CD4-positive, alpha-beta T cell treated with Interleukin-17A for 1 hour (primary cell): ENCODE data around the gene SNX25.
"Not testable (repeated sequence)": the region's sequence is repeated elsewhere in the genome, so short reads cannot be mapped to it uniquely, and the experiment has no call there.

ENCODE experiments used
- DNase-seq: peaks from one replicate; pipeline ENCODE4 v3.0.0-alpha.2; 2020

SNX25 gene

GRCh38 chr4:185209031-185209851 lies at the start of gene SNX25:
SNX25 (plus strand) TSS chr4:185209598; CDS start chr4:185209827, 229 bp downstream.
- DNase-seq: peak; percentile 88

- peak; percentile 64 for DNase-seq
These were observed 43.8 kb upstream of the SNX25 start for GRCh38 chr4:185165605-185166063.

- DNase-seq: no peak
These were observed 42.2 kb upstream of the SNX25 start for GRCh38 chr4:185167234-185167633.

- no peak for DNase-seq
These were observed 37.9 kb upstream of the SNX25 start for GRCh38 chr4:185171373-185172071.

- DNase-seq: no peak
These were observed 29.9 kb upstream of the SNX25 start for GRCh38 chr4:185179488-185179887.

GRCh38 chr4:185182239-185182638 lies 27.2 kb upstream of the SNX25 start:
- no peak for DNase-seq

GRCh38 chr4:185183622-185184281 lies 25.6 kb upstream of the SNX25 start:
- DNase-seq: peak; percentile 85

- DNase-seq: no peak
These were observed 22.6 kb upstream of the SNX25 start for GRCh38 chr4:185186769-185187168.

GRCh38 chr4:185189606-185190305 lies 19.6 kb upstream of the SNX25 start:
- no peak for DNase-seq

- DNase-seq: no peak
These were observed 19.0 kb upstream of the SNX25 start for GRCh38 chr4:185190306-185190856.

GRCh38 chr4:185192059-185192458 lies 17.3 kb upstream of the SNX25 start:
- DNase-seq: no peak

GRCh38 chr4:185194924-185195888 lies 14.2 kb upstream of the SNX25 start:
- no peak for DNase-seq

GRCh38 chr4:185196437-185196836 lies 13.0 kb upstream of the SNX25 start:
- no peak for DNase-seq

- not testable (repeated sequence) for DNase-seq
These were observed 11.2 kb upstream of the SNX25 start for GRCh38 chr4:185198189-185198588.

GRCh38 chr4:185201977-185202962 lies 7.1 kb upstream of the SNX25 start:
- peak; percentile 80 for DNase-seq

- DNase-seq: no peak
These were observed 6.4 kb upstream of the SNX25 start for GRCh38 chr4:185202984-185203485.

- peak; percentile 88 for DNase-seq
These were observed 5.7 kb upstream of the SNX25 start, which contains the start of gene CFAP97 for GRCh38 chr4:185203486-185204237. CFAP97 (minus strand) TSS chr4:185204000; CDS start chr4:185191196, 12,804 bp downstream.

GRCh38 chr4:185204238-185204910 lies 5.0 kb upstream of the SNX25 start:
- DNase-seq: peak; percentile 17
